ENCODE results near the gene RASA2.
A peak's percentile ranks its signal among the peaks of the same experiment; 100 is the strongest.

RASA2 gene

GRCh38 chr3:141538568-141539240 lies 51.9 kb downstream of the RASA2 start:
- no peak for DNase-seq

- no peak for DNase-seq
These were observed 52.8 kb downstream of the RASA2 start for GRCh38 chr3:141539431-141540187.

- no peak for DNase-seq
These were observed 53.7 kb downstream of the RASA2 start for GRCh38 chr3:141540531-141540930.

GRCh38 chr3:141542202-141542969 lies 55.6 kb downstream of the RASA2 start:
- no peak for DNase-seq

GRCh38 chr3:141542989-141543388 lies 56.2 kb downstream of the RASA2 start:
- DNase-seq: no peak

- no peak for DNase-seq
These were observed 57.9 kb downstream of the RASA2 start for GRCh38 chr3:141544697-141545096.

- no peak for DNase-seq
These were observed 59.3 kb downstream of the RASA2 start for GRCh38 chr3:141546081-141546480.

GRCh38 chr3:141546586-141546985 lies 59.8 kb downstream of the RASA2 start:
- DNase-seq: no peak

GRCh38 chr3:141547791-141548190 lies 61.0 kb downstream of the RASA2 start:
- no peak for DNase-seq

GRCh38 chr3:141550926-141551665 lies 64.3 kb downstream of the RASA2 start:
- no peak for DNase-seq

GRCh38 chr3:141552440-141552991 lies 65.7 kb downstream of the RASA2 start:
- no peak for DNase-seq

- DNase-seq: no peak
These were observed 66.2 kb downstream of the RASA2 start for GRCh38 chr3:141553055-141553454.

- no peak for DNase-seq
These were observed 69.2 kb downstream of the RASA2 start for GRCh38 chr3:141556034-141556433.

GRCh38 chr3:141557961-141558706 lies 71.3 kb downstream of the RASA2 start:
- DNase-seq: no peak

GRCh38 chr3:141561426-141562034 lies 74.7 kb downstream of the RASA2 start:
- DNase-seq: peak; percentile 51

- DNase-seq: no peak
These were observed 77.4 kb downstream of the RASA2 start for GRCh38 chr3:141564241-141564640.

- no peak for DNase-seq
These were observed 83.2 kb downstream of the RASA2 start for GRCh38 chr3:141570068-141570467.

- peak; percentile 10 for DNase-seq
These were observed 89.3 kb downstream of the RASA2 start for GRCh38 chr3:141575879-141576743.

- DNase-seq: no peak
These were observed 89.9 kb downstream of the RASA2 start for GRCh38 chr3:141576744-141577052.

- no peak for DNase-seq
These were observed 91.6 kb downstream of the RASA2 start for GRCh38 chr3:141578202-141578973.
